Measurements from ENCODE around the gene TAS2R9.
A peak's percentile ranks its signal among the peaks of the same experiment; 100 is the strongest.

TAS2R9 gene

DNA sequence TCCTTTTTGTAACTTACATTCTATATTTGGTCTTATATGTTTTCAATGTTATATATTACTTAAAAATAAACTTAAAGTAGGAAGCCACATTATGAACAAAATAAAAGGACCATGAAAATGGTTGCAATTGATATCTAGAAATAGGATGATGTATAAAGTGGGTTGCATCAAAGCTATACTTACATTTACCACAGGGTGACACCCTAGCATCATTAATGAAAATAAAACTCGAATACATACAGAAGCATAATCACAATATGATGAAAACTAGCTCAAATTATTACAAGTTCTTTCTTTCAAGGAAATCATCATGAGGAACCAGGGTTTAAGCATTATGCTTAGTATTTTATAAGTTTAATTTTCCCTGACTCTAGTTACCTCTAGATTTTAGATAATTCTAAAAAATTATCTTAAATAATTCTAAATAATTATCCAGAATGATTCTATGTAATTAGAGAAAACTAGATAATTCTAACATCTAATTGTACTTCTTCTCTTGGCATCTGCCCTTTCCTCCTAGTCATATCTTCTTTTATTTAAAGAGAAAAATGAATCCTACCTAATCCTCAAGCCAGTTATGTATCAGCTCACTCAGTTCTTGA is 38.7 kb downstream of the TAS2R9 start:
- peak; percentile 60 for DNase-seq
- in situ Hi-C loops (cut with HindIII; ENCODE audit: low pct_ligation_motif_present, low pct_unique_long_range_greater_than_20kb, low sequenced_read_pairs): no loop called here

DNA sequence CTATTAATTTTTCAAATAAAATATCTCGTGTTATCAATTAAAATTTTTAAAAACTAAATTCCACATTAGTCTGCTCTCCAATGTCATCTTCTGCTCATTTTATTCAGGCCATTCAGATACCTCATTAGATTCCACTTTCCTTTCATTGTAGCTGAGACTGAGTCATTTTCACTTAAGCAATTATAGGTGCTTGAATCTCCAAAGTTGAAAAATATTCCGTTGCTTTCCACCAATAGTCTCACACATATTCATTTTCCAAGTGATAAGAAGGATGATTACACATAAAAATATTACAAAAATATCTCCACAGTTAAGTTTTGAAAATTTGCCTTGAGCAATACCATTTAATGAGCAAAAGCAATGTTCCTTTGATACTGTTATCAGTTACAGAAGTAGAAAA is 50.3 kb downstream of the TAS2R9 start:
- in situ Hi-C loops (cut with HindIII; ENCODE audit: low pct_ligation_motif_present, low pct_unique_long_range_greater_than_20kb, low sequenced_read_pairs): no loop called here
- no peak for DNase-seq
